MCF 10A (cell line): Measurements from ENCODE around the gene GPX5. TPM values are rescaled to one million over a fixed set of nuclear protein-coding genes. Genes with fewer than 3 reads are reported as not detected.

Experiments
- BruUV-seq: library from RNA; stranded (reverse); fragments of 400-500 nt; replicated peaks from 2 replicates; lab custom pipeline; 2021; lab: Mats Ljungman, UMichigan
- CTCF ChIA-PET: fragments of 300-600 bp; sonication (Branson Sonifier 250); formaldehyde crosslinking; extraction: SDS; loops from one replicate; lab custom pipeline; 2021; ENCODE audit warnings: antibody characterized with exemption, inconsistent platforms; lab: Yijun Ruan, JAX
- POLR2A ChIA-PET: fragments of 300-600, 350-650 bp; sonication (Branson Sonifier 250); formaldehyde crosslinking; extraction: SDS; loops from one replicate; lab custom pipeline; 2020; ENCODE audit warnings: antibody characterized with exemption, inconsistent platforms; lab: Yijun Ruan, JAX
- DNase-seq: peaks from one replicate; pipeline ENCODE4 v3.0.0-alpha.2; 2018; ENCODE audit not compliant: unreplicated experiment
- H3K27ac Mint-ChIP-seq: one replicate; pipeline ENCODE4 v1.8.0; 2022; ENCODE audit warnings: mild to moderate bottlenecking, low read depth, mixed read lengths; ENCODE audit not compliant: unreplicated experiment
- H3K27me3 Mint-ChIP-seq: one replicate; pipeline ENCODE4 v1.8.0; 2022; ENCODE audit warnings: mixed read lengths; ENCODE audit not compliant: insufficient read depth, unreplicated experiment
- H3K36me3 Mint-ChIP-seq: one replicate; pipeline ENCODE4 v1.8.0; 2022; ENCODE audit warnings: mild to moderate bottlenecking, moderate library complexity, mixed read lengths; ENCODE audit not compliant: insufficient read depth, unreplicated experiment
- H3K4me1 Mint-ChIP-seq: one replicate; pipeline ENCODE4 v1.8.0; 2022; ENCODE audit warnings: mixed read lengths; ENCODE audit not compliant: insufficient read depth, unreplicated experiment
- H3K4me3 Mint-ChIP-seq: one replicate; pipeline ENCODE4 v1.8.0; 2022; ENCODE audit warnings: mild to moderate bottlenecking, moderate library complexity, mixed read lengths; ENCODE audit not compliant: unreplicated experiment
- H3K9me3 Mint-ChIP-seq: one replicate; pipeline ENCODE4 v1.8.0; 2022; ENCODE audit warnings: mixed read lengths; ENCODE audit not compliant: unreplicated experiment
- CTCF ChIP-seq: fragments of 200-600 bp; IDR thresholded peaks from one replicate; pipeline ENCODE4 v1.8.0; 2022; ENCODE audit warnings: antibody characterized with exemption, mild to moderate bottlenecking; ENCODE audit not compliant: unreplicated experiment
- intact Hi-C: fragments of 100-400 bp; cut with micrococcal nuclease; formaldehyde crosslinking; loops from 2 replicates; pipeline ENCODE4 v1.14.1; 2022
- total RNA-seq: library from RNA; stranded (reverse); gene quantifications from 2 replicates; pipeline ENCODE4 v1.2.3, GENCODE V29; 2022

The GPX5 gene
- total RNA-seq, 1 experiment from 2014 or later, result not detected

- H3K4me3 Mint-ChIP-seq, result no peak overlapping the region
- ChIA-PET POLR2A (interaction anchor here (1.0 to 2.0 kb wide), 3 partner anchors 12 to 70 kb away, joined by 3 to 5 read pairs (median 3); partner anchors contain the start of gene GPX5), CTCF (interaction anchor here (0.7 kb wide), 2 partner anchors 271 to 1221 kb away, joined by 3 read pairs; no protein-coding TSS in a partner anchor)
- intact Hi-C loops, result no loop called here
- H3K9me3 Mint-ChIP-seq, result no peaks in the 10 kb centered on the region
- H3K27me3 Mint-ChIP-seq, result no peaks in the 10 kb centered on the region
- TF ChIP-seq CTCF, result no peak
- peaks cover 7% of the 10 kb centered on the region for H3K36me3 Mint-ChIP-seq
- BruUV-seq, result no TSS peak
- H3K27ac Mint-ChIP-seq, result no peak overlapping the region
- H3K4me1 Mint-ChIP-seq, result peaks cover 2% of the 10 kb centered on the region
- DNase-seq, result peak; percentile 5
These were observed 11.4 kb downstream of the GPX5 start for GRCh38 chr6:28537065-28537464.

GRCh38 chr6:28537509-28538140 is 11.9 kb downstream of the GPX5 start:
- H3K36me3 Mint-ChIP-seq, result peaks cover 13% of the 10 kb centered on the region
- intact Hi-C loops, result no loop called here
- peak overlapping the region; percentile 47 for H3K4me3 Mint-ChIP-seq
- H3K27me3 Mint-ChIP-seq, result no peaks in the 10 kb centered on the region
- ChIA-PET CTCF (interaction anchor here (0.7 to 1.5 kb wide), 4 partner anchors 47 to 1221 kb away, joined by 3 to 6 read pairs (median 3); no protein-coding TSS in a partner anchor), POLR2A (interaction anchor here (0.6 to 3.2 kb wide), 5 partner anchors 12 to 581 kb away, joined by 3 to 12 read pairs (median 3); partner anchors contain the start of gene GPX5)
- H3K4me1 Mint-ChIP-seq, result peaks cover 7% of the 10 kb centered on the region
- DNase-seq, result peak; percentile 38
- BruUV-seq, result TSS peak; percentile 100
- TF ChIP-seq CTCF, result no peak
- no peak overlapping the region for H3K27ac Mint-ChIP-seq
- H3K9me3 Mint-ChIP-seq, result no peaks in the 10 kb centered on the region

- H3K4me3 Mint-ChIP-seq, result peak overlapping the region; percentile 85
- H3K27me3 Mint-ChIP-seq, result peaks cover 11% of the 10 kb centered on the region
- CTCF ChIA-PET, result interaction anchor here (0.7 to 2.3 kb wide), 14 partner anchors 11 to 1122 kb away, joined by 3 to 19 read pairs (median 4); a partner anchor contains a TSS
- POLR2A ChIA-PET, result interaction anchor here (0.7 to 1.8 kb wide), 9 partner anchors 10 to 296 kb away, joined by 3 to 11 read pairs (median 3); a partner anchor contains a TSS
- TF ChIP-seq CTCF, result no peak
- H3K9me3 Mint-ChIP-seq, result no peaks in the 10 kb centered on the region
- peak overlapping the region; percentile 85 for H3K27ac Mint-ChIP-seq
- no TSS peak for BruUV-seq
- intact Hi-C loops, result loop anchor here (1.0 to 2.0 kb wide), 3 partner anchors 47 to 145 kb away; no protein-coding TSS in a partner anchor
- DNase-seq, result no peak
- peaks cover 19% of the 10 kb centered on the region for H3K36me3 Mint-ChIP-seq
- H3K4me1 Mint-ChIP-seq, result peaks cover 7% of the 10 kb centered on the region
These were observed 16.3 kb downstream of the GPX5 start for GRCh38 chr6:28541996-28542395.
